Psoas muscle (tissue), 8 donors: ENCODE results near the gene CYBA. TPM values are rescaled to one million over a fixed set of nuclear protein-coding genes. Genes with fewer than 3 reads are reported as not detected.

Experiments used
- ATAC-seq, 4 donors: fragments of 200-7000 bp; cut with Tn5 transposase; one replicate each; pipeline ENCODE4 v1.9.1; 2020; ENCODE audit warnings: moderate library complexity in 3 of 4, mild to moderate bottlenecking in 2 of 4
- DNase-seq, 2 donors: peaks; one replicate each; pipeline ENCODE4 v3.0.0-alpha.2; 2020
- H3K27ac ChIP-seq: fragments of 200-600 bp; one replicate; pipeline ENCODE4 v1.8.0; 2022
- H3K27me3 ChIP-seq, 3 donors: fragments of 200-600 bp in 1 of 3; one replicate each; pipeline versions ENCODE4 v1.6.1 to v1.8.0; 2013 to 2022; ENCODE audit warnings: low read length in 2 of 3, mild to moderate bottlenecking in 2 of 3, moderate library complexity in 1 of 3; ENCODE audit not compliant: insufficient read depth in 3 of 3
- H3K36me3 ChIP-seq, 2 donors: fragments of 200-600 bp in 1 of 2; one replicate each; pipeline versions ENCODE4 v1.6.1 to v1.8.0; 2013 to 2022; ENCODE audit warnings: low read depth in 1 of 2, mild to moderate bottlenecking in 1 of 2, moderate library complexity in 1 of 2; ENCODE audit not compliant: insufficient read depth in 1 of 2
- H3K4me1 ChIP-seq: fragments of 200-600 bp; one replicate; pipeline ENCODE4 v1.8.0; 2022
- H3K4me3 ChIP-seq: fragments of 200-600 bp; one replicate; pipeline ENCODE4 v1.8.0; 2022; ENCODE audit warnings: mild to moderate bottlenecking
- H3K9me3 ChIP-seq: fragments of 200-600 bp; one replicate; pipeline ENCODE4 v1.8.0; 2022
- WGBS, 3 donors: extraction: QIAGEN DNeasy Blood & Tissue Kit; methylation state at CpG; one replicate each; pipeline versions ENCODE4 v1.1.6 to v1.1.7; 2013; 5-methylcytosine and 5-hydroxymethylcytosine counted together
- intact Hi-C, 2 donors: fragments of 100-400 bp; cut with DNase I; formaldehyde crosslinking; loops; one replicate each; pipeline versions ENCODE4 v1.11.0 to v1.14.2; 2022
- long read RNA-seq, 2 donors: library from polyadenylated mRNA; unstranded; transcript quantifications; one replicate each; pipeline ENCODE4 v2.0.0, GENCODE V29; 2021
- polyA plus RNA-seq, 3 donors: library from polyadenylated mRNA; stranded (reverse); fragments of 200-250 nt; gene quantifications; one replicate each; pipeline ENCODE4 v1.2.3, GENCODE V29; 2013
- total RNA-seq, 4 donors: library from RNA; stranded (reverse); fragmentation: NEBNext Ultra II Directional in 2 of 4; extraction: Animal tissue kit (Norgen Biotek cat#: 25700) in 2 of 4; gene quantifications; one replicate each; pipeline versions ENCODE4 v1.2.1 to v1.2.4, GENCODE V29; 2021 to 2023
- TF ChIP-seq, protein P1 (sequence below): fragments of 200-600 bp; IDR thresholded peaks from one replicate; pipeline ENCODE4 v1.8.0; 2022; ENCODE audit warnings: antibody characterized with exemption
- donor health status: healthy with polysubstance abuse.
- donor health status: DM: no; HTN: no; CAD: no; lungs with moderate emphysema.
- donor health status: Bipolar disorder and iron deficiency.
- donor health status: healthy.
- donor health status: DM: yes; HTN: yes; CAD: no.
- donor health status: DM: no; HTN: no; CAD: no.
- donor health status: DM: no; HTN: no; CAD: no.
- donor health status: DM: yes; HTN: yes; CAD: no.

Gene CYBA
- total RNA-seq = 10 to 100 TPM; 17.1 to 20.2 (median 19.2) TPM
- 10 to 100 TPM in 2 of 3 donors, 1 to 10 TPM in 1; 9.1 to 28.0 (median 24.0) TPM for polyA plus RNA-seq
- long read RNA-seq, donor 1, transcript CYBA-201 (6 exons, 797 nt) = major isoform, 8 of 10 reads
- long read RNA-seq, donor 1, partial matches to known transcripts = 0 of 10 reads
- long read RNA-seq, donor 1, other reads (novel, unspliced or antisense) = 2 of 10 reads
- long read RNA-seq, donor 2, transcript CYBA-201 (6 exons, 797 nt) = major isoform, 14 of 15 reads
- long read RNA-seq, donor 2, partial matches to known transcripts = 0 of 15 reads
- long read RNA-seq, donor 2, other reads (novel, unspliced or antisense) = 1 of 15 reads

GRCh38 chr16:88650749-88651275 is at the start of gene CYBA:
Gene CYBA (minus strand): TSS chr16:88651053. CDS start chr16:88651013, 40 bp downstream.
- Histone ChIP-seq H3K36me3 (peaks cover 0 to 27% of the 10 kb centered on the region in 2 donors), H3K4me1 (peaks cover 11% of the 10 kb centered on the region), H3K4me3 (peak within 1 kb of the TSS; percentile 72), H3K27me3 (no peaks in the 10 kb centered on the region), H3K9me3 (no peaks in the 10 kb centered on the region), H3K27ac (peak within 1 kb of the TSS; percentile 41)
- intact Hi-C loops = no loop called here
- TF ChIP-seq, protein P1, sequence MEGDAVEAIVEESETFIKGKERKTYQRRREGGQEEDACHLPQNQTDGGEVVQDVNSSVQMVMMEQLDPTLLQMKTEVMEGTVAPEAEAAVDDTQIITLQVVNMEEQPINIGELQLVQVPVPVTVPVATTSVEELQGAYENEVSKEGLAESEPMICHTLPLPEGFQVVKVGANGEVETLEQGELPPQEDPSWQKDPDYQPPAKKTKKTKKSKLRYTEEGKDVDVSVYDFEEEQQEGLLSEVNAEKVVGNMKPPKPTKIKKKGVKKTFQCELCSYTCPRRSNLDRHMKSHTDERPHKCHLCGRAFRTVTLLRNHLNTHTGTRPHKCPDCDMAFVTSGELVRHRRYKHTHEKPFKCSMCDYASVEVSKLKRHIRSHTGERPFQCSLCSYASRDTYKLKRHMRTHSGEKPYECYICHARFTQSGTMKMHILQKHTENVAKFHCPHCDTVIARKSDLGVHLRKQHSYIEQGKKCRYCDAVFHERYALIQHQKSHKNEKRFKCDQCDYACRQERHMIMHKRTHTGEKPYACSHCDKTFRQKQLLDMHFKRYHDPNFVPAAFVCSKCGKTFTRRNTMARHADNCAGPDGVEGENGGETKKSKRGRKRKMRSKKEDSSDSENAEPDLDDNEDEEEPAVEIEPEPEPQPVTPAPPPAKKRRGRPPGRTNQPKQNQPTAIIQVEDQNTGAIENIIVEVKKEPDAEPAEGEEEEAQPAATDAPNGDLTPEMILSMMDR = no peak
- peak; percentile 65 to 85 for DNase-seq
- peak; percentile 62 to 78 (median 74) for ATAC-seq
- 6 to 14% (median 7%) methylated on average over 21 to 41 of the region's 41 CpGs for WGBS, 3 donors

GRCh38 chr16:88700322-88700635 is 49.4 kb upstream of the CYBA start:
- DNase-seq = no peak
- TF ChIP-seq, protein P1 = no peak
- intact Hi-C loops = no loop called here
- 78 to 81% (median 79%) methylated on average over 14 of the region's 14 CpGs for WGBS, 3 donors
- no peaks in the 10 kb centered on the region for H3K27me3 ChIP-seq
- peaks cover 3 to 61% of the 10 kb centered on the region in 2 donors for H3K36me3 ChIP-seq
- no peak overlapping the region for H3K4me3 ChIP-seq
- peaks cover 16% of the 10 kb centered on the region for H3K4me1 ChIP-seq
- no peaks in the 10 kb centered on the region for H3K9me3 ChIP-seq
- no peak for ATAC-seq
- peak overlapping the region; percentile 16 for H3K27ac ChIP-seq

DNA sequence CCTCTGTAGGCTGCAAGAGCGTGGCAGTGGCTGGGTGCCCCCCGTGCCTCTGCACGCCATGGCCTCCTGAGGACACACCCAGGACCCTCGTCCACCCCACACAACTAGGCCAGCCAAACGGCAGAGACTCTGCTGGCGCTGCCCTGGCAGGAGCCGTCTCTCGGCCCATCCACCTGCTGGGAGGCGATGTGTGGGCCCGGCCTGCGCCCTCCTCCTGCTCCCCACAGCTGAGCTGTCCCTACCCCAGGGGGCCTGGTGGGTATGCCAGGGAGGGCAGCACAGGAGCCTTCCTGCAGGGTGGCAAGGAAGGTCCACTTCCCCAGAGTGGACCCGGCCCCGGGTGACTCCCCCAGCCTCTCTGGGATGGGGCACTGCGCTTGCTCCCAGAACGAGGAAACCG is 48.3 kb upstream of the CYBA start:
- WGBS, 3 donors = 94 to 95% (median 94%) methylated on average over 13 to 16 of the region's 16 CpGs
- Histone ChIP-seq H3K36me3 (peaks cover 3 to 61% of the 10 kb centered on the region in 2 donors), H3K27ac (no peak overlapping the region), H3K4me3 (no peak overlapping the region), H3K4me1 (peaks cover 12% of the 10 kb centered on the region), H3K9me3 (no peaks in the 10 kb centered on the region), H3K27me3 (no peaks in the 10 kb centered on the region)
- intact Hi-C loops = no loop called here
- no peak for DNase-seq
- no peak for ATAC-seq
- TF ChIP-seq, protein P1 = no peak

- no peaks in the 10 kb centered on the region for H3K9me3 ChIP-seq
- ATAC-seq (no peak), DNase-seq (no peak)
- TF ChIP-seq, protein P1 = no peak
- H3K36me3 ChIP-seq = peaks cover 3 to 61% of the 10 kb centered on the region in 2 donors
- peaks cover 12% of the 10 kb centered on the region for H3K4me1 ChIP-seq
- no peak overlapping the region for H3K4me3 ChIP-seq
- intact Hi-C loops = no loop called here
- no peaks in the 10 kb centered on the region for H3K27me3 ChIP-seq
- H3K27ac ChIP-seq = no peak overlapping the region
- WGBS, 3 donors = 93 to 95% (median 94%) methylated on average over 24 to 25 of the region's 25 CpGs
Measured at GRCh38 chr16:88698646-88699045, 47.8 kb upstream of the CYBA start.
